Measurements from ENCODE around the gene HOPX. TPM values are rescaled to one million over a fixed set of nuclear protein-coding genes. Genes with fewer than 3 reads are reported as not detected.
A peak's percentile ranks its signal among the peaks of the same experiment; 100 is the strongest.

Gene HOPX
- total RNA-seq, 4 donors from 2014 or later: 5.3 to 6.6 (median 5.7) TPM

DNA sequence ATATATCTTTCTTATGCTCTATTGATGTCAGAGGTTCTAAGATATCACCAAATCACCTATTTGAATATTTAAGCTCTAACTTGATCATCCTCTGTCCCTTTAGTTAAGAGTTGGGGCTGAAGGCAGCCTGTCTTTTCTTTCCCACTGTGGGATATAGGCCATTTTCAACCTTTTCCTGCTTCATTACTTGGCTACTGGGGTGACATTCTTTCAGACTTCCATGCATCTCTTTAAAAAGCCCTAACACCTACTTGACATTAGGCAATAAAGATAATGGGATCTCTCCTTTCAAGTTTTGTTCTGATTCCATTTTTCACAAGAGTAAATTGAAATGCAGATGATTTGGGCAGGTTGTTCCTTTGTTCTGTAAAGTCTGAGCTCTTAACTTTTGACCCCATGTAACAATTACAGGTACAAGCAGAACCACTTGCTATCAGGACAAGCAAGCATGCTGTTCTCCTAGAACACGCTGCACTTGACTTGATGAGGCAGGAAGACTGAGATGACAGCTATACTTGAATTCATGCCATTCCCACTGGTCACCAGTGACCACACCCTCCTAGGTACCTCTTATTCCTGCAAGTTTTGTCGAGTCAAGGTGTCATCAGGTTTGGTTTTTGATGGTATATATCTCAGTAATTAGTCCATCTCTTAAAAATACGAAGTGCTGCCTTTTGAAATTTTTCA is 18.2 kb downstream of the HOPX start:
- H3K4me1 ChIP-seq: peaks cover 10 to 21% of the 10 kb centered on the region in 2 donors
- no peaks in the 10 kb centered on the region for H3K27me3 ChIP-seq
- ATAC-seq (no peak), DNase-seq (no peak)
- peaks cover 0 to 8% of the 10 kb centered on the region in 2 donors for H3K36me3 ChIP-seq
- no peak overlapping the region for H3K4me3 ChIP-seq
- no peak for TF ChIP-seq POLR2A (IDR thresholded peaks at IDR 0.05)
- TF ChIP-seq, protein P1, sequence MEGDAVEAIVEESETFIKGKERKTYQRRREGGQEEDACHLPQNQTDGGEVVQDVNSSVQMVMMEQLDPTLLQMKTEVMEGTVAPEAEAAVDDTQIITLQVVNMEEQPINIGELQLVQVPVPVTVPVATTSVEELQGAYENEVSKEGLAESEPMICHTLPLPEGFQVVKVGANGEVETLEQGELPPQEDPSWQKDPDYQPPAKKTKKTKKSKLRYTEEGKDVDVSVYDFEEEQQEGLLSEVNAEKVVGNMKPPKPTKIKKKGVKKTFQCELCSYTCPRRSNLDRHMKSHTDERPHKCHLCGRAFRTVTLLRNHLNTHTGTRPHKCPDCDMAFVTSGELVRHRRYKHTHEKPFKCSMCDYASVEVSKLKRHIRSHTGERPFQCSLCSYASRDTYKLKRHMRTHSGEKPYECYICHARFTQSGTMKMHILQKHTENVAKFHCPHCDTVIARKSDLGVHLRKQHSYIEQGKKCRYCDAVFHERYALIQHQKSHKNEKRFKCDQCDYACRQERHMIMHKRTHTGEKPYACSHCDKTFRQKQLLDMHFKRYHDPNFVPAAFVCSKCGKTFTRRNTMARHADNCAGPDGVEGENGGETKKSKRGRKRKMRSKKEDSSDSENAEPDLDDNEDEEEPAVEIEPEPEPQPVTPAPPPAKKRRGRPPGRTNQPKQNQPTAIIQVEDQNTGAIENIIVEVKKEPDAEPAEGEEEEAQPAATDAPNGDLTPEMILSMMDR (IDR thresholded peaks at IDR 0.05 in 4 of 5, conservative IDR thresholded peaks at IDR 0.05 in 1 of 5): no peak
- H3K9me3 ChIP-seq: no peaks in the 10 kb centered on the region
- intact Hi-C loops (cut with DNase I; ENCODE audit: low total_unique reads): no loop called here
- in situ Hi-C loops (cut with MboI; ENCODE audit: low sequenced_read_pairs in 4 of 4): no loop called here
- H3K27ac ChIP-seq: no peak overlapping the region

DNA sequence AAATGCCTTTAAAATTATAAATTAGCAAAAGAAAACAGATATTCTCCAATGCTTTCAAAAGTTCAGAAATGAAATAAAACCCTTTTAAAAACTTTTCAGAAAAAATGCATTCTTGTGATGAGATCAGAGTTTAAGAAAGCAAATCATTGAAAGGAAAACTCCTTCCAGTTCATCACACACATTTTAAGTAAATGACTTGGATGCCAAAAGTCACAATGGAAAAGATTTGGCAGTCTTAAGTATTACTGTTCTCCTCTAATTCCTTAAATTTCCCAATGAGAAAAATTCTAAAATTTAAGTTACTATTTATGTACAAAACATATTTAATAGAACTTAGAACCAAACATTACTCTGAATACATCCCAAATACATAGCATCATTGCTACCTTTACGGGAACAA is 21.1 kb downstream of the HOPX start:
- Histone ChIP-seq H3K36me3 (no peaks in the 10 kb centered on the region), H3K9me3 (no peaks in the 10 kb centered on the region), H3K27ac (no peak overlapping the region), H3K4me3 (no peak overlapping the region), H3K4me1 (peaks cover 28 to 36% of the 10 kb centered on the region in 2 donors), H3K27me3 (no peaks in the 10 kb centered on the region)
- no peak for TF ChIP-seq POLR2A (IDR thresholded peaks at IDR 0.05)
- TF ChIP-seq, protein P1 (IDR thresholded peaks at IDR 0.05 in 4 of 5, conservative IDR thresholded peaks at IDR 0.05 in 1 of 5): no peak
- no peak for ATAC-seq
- DNase-seq: no peak
- intact Hi-C loops (cut with DNase I; ENCODE audit: low total_unique reads): loop anchor here (5.0 to 10.0 kb wide), 5 partner anchors 115 to 317 kb away; partner anchors contain the start of genes AASDH, NOA1, PAICS and POLR2B
- in situ Hi-C loops (cut with MboI; ENCODE audit: low sequenced_read_pairs in 4 of 4): no loop called here

DNA sequence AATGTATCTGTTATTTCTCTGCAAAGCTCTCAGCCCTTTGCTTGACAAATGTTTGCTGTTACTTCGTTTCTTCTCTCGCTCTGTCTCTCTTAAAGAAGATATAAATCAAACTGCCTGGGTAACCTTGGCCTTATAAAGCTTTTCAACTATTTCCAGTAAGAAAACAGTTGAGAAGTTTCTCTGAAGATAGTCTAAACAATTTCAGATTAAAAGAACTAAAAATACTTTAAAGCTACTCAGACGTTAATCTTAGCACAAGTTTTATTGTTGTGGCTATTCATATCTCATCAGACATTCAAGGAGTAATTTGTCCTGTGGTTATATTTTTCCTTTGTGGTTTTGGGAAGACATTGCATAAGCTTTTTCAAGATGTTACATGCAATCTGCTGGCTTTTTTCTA is 22.6 kb downstream of the HOPX start:
- Histone ChIP-seq H3K36me3 (no peaks in the 10 kb centered on the region), H3K27me3 (no peaks in the 10 kb centered on the region), H3K4me3 (no peak overlapping the region), H3K9me3 (no peaks in the 10 kb centered on the region), H3K27ac (peak overlapping the region in 1 of 4 donors; percentile 15), H3K4me1 (peaks cover 42 to 49% of the 10 kb centered on the region in 2 donors)
- intact Hi-C loops (cut with DNase I; ENCODE audit: low total_unique reads): loop anchor here (5.0 to 10.0 kb wide), 5 partner anchors 114 to 319 kb away; partner anchors contain the start of genes AASDH, NOA1, PAICS and POLR2B
- TF ChIP-seq POLR2A (IDR thresholded peaks at IDR 0.05): no peak
- TF ChIP-seq, protein P1 (IDR thresholded peaks at IDR 0.05 in 4 of 5, conservative IDR thresholded peaks at IDR 0.05 in 1 of 5): no peak
- in situ Hi-C loops (cut with MboI; ENCODE audit: low sequenced_read_pairs in 4 of 4): no loop called here
- no peak for ATAC-seq
- DNase-seq: no peak

DNA sequence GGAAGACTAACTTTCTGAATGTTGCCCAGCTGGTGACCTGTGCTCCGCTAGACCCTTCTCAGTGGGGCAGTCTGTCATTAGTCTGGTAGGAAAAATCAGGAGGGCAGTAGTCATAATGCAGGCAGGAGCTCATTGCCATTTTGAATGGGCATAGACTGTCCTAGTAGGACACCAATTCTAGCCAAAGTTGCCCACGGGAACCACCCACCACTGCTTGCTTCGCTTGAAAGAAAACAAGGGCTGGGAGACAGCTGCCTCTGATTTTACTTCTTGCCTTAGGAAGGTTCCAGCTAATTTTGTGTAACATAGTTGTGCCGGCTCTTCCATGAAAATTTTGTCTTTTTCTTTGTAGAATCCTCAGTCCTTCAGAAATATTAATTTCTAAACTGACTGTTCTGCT is 23.3 kb downstream of the HOPX start:
- H3K4me3 ChIP-seq: no peak overlapping the region
- H3K9me3 ChIP-seq: no peaks in the 10 kb centered on the region
- intact Hi-C loops (cut with DNase I; ENCODE audit: low total_unique reads) (loop anchor here (5.0 to 10.0 kb wide), 5 partner anchors 113 to 319 kb away; partner anchors contain the start of genes AASDH, NOA1, PAICS and POLR2B), in situ Hi-C loops (cut with MboI; ENCODE audit: low sequenced_read_pairs in 4 of 4) (no loop called here)
- no peaks in the 10 kb centered on the region for H3K36me3 ChIP-seq
- H3K27me3 ChIP-seq: no peaks in the 10 kb centered on the region
- peak overlapping the region in 1 of 4 donors; percentile 30 for H3K27ac ChIP-seq
- H3K4me1 ChIP-seq: peaks cover 45 to 52% of the 10 kb centered on the region in 2 donors
- TF ChIP-seq, protein P1 (IDR thresholded peaks at IDR 0.05 in 4 of 5, conservative IDR thresholded peaks at IDR 0.05 in 1 of 5): no peak
- no peak for TF ChIP-seq POLR2A (IDR thresholded peaks at IDR 0.05)
- ATAC-seq (no peak), DNase-seq (no peak)

Data from gastrocnemius medialis (tissue), 4 donors.